H1 (cell line): ENCODE data around the gene ATP2B3. TPM values are rescaled to one million over a fixed set of nuclear protein-coding genes. Genes with fewer than 3 reads are reported as not detected.

Source experiments
- CHD1 ChIP-seq: IDR thresholded peaks from 2 replicates; pipeline ENCODE4 v1.6.1; 2012; ENCODE audit warnings: low read depth, low read length, improper control_type of control experiment
- CREB1 ChIP-seq: IDR thresholded peaks from 2 replicates; pipeline ENCODE4 v1.6.1; 2012; ENCODE audit warnings: inconsistent platforms
- EGR1 ChIP-seq: IDR thresholded peaks from 2 replicates; pipeline ENCODE4 v1.6.1; 2011; ENCODE audit warnings: low read depth, low read length, borderline replicate concordance
- FOSL1 ChIP-seq: IDR thresholded peaks from 2 replicates; pipeline ENCODE4 v1.6.1; 2011; ENCODE audit warnings: mild to moderate bottlenecking, low read depth, low read length, moderate library complexity; ENCODE audit not compliant: insufficient read depth
- HDAC2 ChIP-seq, 2 experiments: fragments of 300-600 bp in 1 of 2; sonication (generic) in 1 of 2; IDR thresholded peaks; 2 replicates each; pipeline ENCODE4 v1.6.1; 2011 to 2012; ENCODE audit warnings: low read depth in 2 of 2, low read length in 2 of 2, mild to moderate bottlenecking in 2 of 2, moderate library complexity in 2 of 2, borderline replicate concordance in 1 of 2, inconsistent platforms in 1 of 2
- JUND ChIP-seq: IDR thresholded peaks from 2 replicates; pipeline ENCODE4 v1.6.1; 2011; ENCODE audit warnings: mild to moderate bottlenecking, improper control_type of control experiment, low read length
- PHF8 ChIP-seq: fragments of 200-600 bp; sonication (generic); conservative IDR thresholded peaks from 2 replicates; pipeline ENCODE4 v1.7.1; 2012; ENCODE audit warnings: low read depth, mild to moderate bottlenecking, inconsistent platforms, low read length, moderate library complexity
- POLR2A ChIP-seq, 2 experiments: IDR thresholded peaks; 1 replicate in 1 of 2; 2 replicates in 1 of 2; pipeline ENCODE4 v1.6.1; 2011; ENCODE audit warnings: low read depth in 2 of 2, low read length in 2 of 2, mild to moderate bottlenecking in 2 of 2; ENCODE audit errors: control extremely low read depth in 1 of 2
- RAD21 ChIP-seq, 2 experiments: IDR thresholded peaks in 1 of 2; conservative IDR thresholded peaks in 1 of 2; 2 replicates each; pipeline ENCODE4 v1.6.1; 2011; ENCODE audit warnings: low read depth in 2 of 2, low read length in 2 of 2, improper control_type of control experiment in 1 of 2, inconsistent platforms in 1 of 2, mild to moderate bottlenecking in 1 of 2, moderate library complexity in 1 of 2
- RBBP5 ChIP-seq: IDR thresholded peaks from 2 replicates; pipeline ENCODE4 v1.7.1; 2012; ENCODE audit warnings: low read depth, mild to moderate bottlenecking, inconsistent platforms, low read length, moderate library complexity, borderline replicate concordance
- SP1 ChIP-seq: IDR thresholded peaks from 2 replicates; pipeline ENCODE4 v1.6.1; 2011; ENCODE audit warnings: low read depth, low read length
- SRF ChIP-seq: IDR thresholded peaks from 2 replicates; pipeline ENCODE4 v1.6.1; 2011; ENCODE audit warnings: mild to moderate bottlenecking, low read depth, low read length, moderate library complexity
- TAF1 ChIP-seq: IDR thresholded peaks from 2 replicates; pipeline ENCODE4 v1.6.1; 2011; ENCODE audit warnings: mild to moderate bottlenecking, low read depth, low read length
- TAF7 ChIP-seq: optimal IDR thresholded peaks from 2 replicates; pipeline ENCODE3; 2011; ENCODE audit warnings: low read depth, mild to moderate bottlenecking, inconsistent platforms, low read length, moderate library complexity, borderline replicate concordance
- TBP ChIP-seq: IDR thresholded peaks from 2 replicates; pipeline ENCODE4 v1.6.1; 2011; ENCODE audit warnings: low read depth, low read length, improper control_type of control experiment
- polyA plus RNA-seq, 7 experiments: library from polyadenylated mRNA; depleted of rRNA in 3 of 7; stranded (reverse) in 5 of 7; unstranded in 2 of 7; fragments of >200 nt in 5 of 7; fragments of 200-250 nt in 2 of 7; gene quantifications; 1 replicate in 5 of 7; 2 replicates in 1 of 7; 4 replicates in 1 of 7; pipeline versions ENCODE4 v1.2.1 to v1.2.3, GENCODE V29; 2011 to 2013; ENCODE audit warnings: missing spikeins in 2 of 7, mixed read lengths in 2 of 7
- total RNA-seq: library from RNA; stranded (reverse); fragmentation: NEBNext Ultra II Directional; extraction: Animal tissue kit (Norgen Biotek cat#: 25700); gene quantifications from 2 replicates; pipeline ENCODE4 v1.2.1, GENCODE V29; 2021
- TF ChIP-seq, protein P1 (sequence below): IDR thresholded peaks from 2 replicates; pipeline ENCODE4 v1.6.1; 2012; ENCODE audit warnings: inconsistent platforms
- TF ChIP-seq, protein P2 (sequence below), 3 experiments: IDR thresholded peaks; 1 replicate in 2 of 3; 2 replicates in 1 of 3; pipeline versions ENCODE4 v1.5.1 to v1.6.1; 2011; ENCODE audit warnings: low read length in 3 of 3, mild to moderate bottlenecking in 3 of 3, inconsistent platforms in 2 of 3, low read depth in 1 of 3, moderate library complexity in 1 of 3; ENCODE audit not compliant: insufficient read depth in 1 of 3; ENCODE audit errors: control extremely low read depth in 1 of 3

ATP2B3 gene
- total and polyA plus RNA-seq, 2 of the 8 experiments (the other 6 are each of a cell fraction or from before 2014, with no cell fraction given), result 0.14 to 0.19 TPM

DNA sequence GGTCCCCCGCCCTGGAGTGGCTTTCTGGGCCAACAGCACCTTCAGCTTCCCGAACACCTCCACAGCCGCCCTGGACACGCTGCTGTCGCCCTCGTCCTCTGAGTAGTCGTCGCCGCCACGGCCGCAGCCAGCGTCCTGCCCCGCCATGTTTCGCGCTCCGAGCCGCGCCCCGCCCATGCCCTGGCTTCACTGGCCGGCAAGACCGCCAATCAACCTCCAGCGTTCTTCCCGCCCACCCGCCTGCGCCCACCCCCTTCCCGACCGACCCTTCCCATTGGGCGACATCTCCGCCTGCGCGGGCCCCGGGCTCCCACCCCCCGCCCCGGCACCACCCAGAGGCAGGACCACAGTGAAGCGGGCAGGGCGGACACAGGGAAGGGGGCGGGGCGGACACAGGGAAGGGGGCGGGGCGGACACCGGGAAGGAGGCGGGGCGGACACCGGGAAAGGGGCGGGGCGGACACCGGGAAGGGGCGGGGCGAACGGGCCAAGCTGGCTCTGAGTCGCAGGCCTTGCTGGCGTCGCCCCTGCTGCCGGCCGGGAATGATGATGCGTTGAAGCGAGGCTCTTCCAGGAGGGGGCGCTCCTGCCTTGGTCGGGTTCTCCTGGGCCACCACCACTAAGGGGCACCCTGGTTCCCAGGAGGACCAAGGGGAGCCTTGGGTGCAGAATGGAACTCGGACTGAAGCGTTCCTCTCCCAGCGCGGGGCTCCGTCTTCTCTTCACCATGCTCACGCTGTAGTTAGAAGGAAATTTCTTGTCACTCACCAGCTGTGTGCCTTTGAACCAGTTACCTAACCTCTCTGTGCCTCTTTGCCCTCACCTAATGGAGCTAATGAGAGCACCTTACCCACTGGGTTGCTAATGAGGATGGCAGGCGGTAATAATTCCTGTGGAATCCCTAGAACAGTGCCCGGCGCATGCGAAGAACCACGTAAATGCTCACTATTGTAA is 46.8 kb upstream of the ATP2B3 start, which contains the start of gene HAUS7 (continued):
- TF ChIP-seq JUND (0 out of 2 replicates have a peak, but pooled peaks have one; percentile 37), FOSL1 (no peak), HDAC2 (IDR thresholded peaks at IDR 0.05; ENCODE audit: borderline replicate concordance in 1 of 2, low read depth in 2 of 2, low read length in 2 of 2) (0 out of 4 replicates have a peak, but pooled peaks of 1 of the 2 experiments have one; percentile 34), TBP (0 out of 2 replicates have a peak, but pooled peaks have one; percentile 12), RBBP5 (0 out of 2 replicates have a peak, but pooled peaks have one; percentile 61), CREB1 (peak; percentile 98), TAF1 (peak; percentile 42; the same call in 1 of the 2 replicates), POLR2A (IDR thresholded peaks at IDR 0.05; ENCODE audit: control extremely low read depth in 1 of 2, low read depth in 2 of 2, low read length in 2 of 2) (peak in 1 of 2 experiments; percentile 42; a peak in 1 of 3 replicates), RAD21 (IDR thresholded peaks at IDR 0.05 in 1 of 2, conservative IDR thresholded peaks at IDR 0.05 in 1 of 2; ENCODE audit: low read depth in 2 of 2, low read length in 2 of 2) (peak; percentile 65 to 71), TAF7 (no peak), SP1 (peak; percentile 54; the same call in 1 of the 2 replicates), SRF (peak; percentile 65), PHF8 (peak; percentile 69; the same call in 1 of the 2 replicates), CHD1 (no peak), EGR1 (no peak)
- TF ChIP-seq, protein P1, sequence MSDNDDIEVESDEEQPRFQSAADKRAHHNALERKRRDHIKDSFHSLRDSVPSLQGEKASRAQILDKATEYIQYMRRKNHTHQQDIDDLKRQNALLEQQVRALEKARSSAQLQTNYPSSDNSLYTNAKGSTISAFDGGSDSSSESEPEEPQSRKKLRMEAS, result no peak; the same call in 1 of the 2 replicates
- TF ChIP-seq, protein P2, sequence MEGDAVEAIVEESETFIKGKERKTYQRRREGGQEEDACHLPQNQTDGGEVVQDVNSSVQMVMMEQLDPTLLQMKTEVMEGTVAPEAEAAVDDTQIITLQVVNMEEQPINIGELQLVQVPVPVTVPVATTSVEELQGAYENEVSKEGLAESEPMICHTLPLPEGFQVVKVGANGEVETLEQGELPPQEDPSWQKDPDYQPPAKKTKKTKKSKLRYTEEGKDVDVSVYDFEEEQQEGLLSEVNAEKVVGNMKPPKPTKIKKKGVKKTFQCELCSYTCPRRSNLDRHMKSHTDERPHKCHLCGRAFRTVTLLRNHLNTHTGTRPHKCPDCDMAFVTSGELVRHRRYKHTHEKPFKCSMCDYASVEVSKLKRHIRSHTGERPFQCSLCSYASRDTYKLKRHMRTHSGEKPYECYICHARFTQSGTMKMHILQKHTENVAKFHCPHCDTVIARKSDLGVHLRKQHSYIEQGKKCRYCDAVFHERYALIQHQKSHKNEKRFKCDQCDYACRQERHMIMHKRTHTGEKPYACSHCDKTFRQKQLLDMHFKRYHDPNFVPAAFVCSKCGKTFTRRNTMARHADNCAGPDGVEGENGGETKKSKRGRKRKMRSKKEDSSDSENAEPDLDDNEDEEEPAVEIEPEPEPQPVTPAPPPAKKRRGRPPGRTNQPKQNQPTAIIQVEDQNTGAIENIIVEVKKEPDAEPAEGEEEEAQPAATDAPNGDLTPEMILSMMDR (IDR thresholded peaks at IDR 0.05; ENCODE audit: control extremely low read depth in 1 of 3, insufficient read depth in 1 of 3, low read depth in 1 of 3, low read length in 3 of 3), result peak in 2 of 3 experiments; percentile 78 to 98; a peak in 3 of 4 replicates
